Measurements from ENCODE around the gene MSH5.
"Not testable (repeated sequence)": the region's sequence is repeated elsewhere in the genome, so short reads cannot be mapped to it uniquely, and the experiment has no call there.

MSH5 gene

DNA sequence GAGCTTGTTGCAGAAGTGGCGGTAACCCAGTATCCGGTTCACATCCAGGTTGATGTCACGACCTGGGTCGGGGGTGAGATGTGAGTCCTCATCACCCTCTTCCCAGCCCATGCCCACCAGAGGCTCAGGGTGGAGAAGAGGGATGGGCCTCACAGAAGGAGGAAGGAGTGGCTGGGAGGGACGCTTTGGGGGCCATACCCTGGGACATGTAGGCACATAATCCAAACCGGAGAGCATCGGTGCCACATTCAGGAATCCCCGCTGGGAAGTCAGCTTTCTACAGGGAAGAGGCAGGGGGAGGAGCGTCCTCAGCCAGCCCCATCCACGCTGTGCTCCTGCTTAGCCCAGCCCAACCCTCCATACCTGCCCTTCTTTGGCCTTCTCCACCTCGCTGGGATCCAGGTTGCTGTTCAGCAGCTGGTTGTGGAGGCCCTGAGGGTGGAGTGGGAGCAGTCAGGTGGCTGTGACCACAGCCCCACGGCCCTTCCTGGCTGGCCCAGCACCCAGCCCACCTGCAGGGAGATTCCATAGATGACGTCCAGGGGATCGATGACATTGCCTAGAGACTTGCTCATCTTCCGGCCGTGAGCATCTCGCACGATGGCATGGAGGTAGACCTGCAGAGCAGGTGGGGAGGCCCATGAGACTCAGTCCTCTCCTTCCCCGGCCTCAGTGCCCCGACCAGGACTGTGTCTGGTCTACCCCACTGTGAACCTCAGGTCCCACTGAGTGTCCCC, 40.9 kb downstream of the MSH5 start:
- no peak for DNase-seq

GRCh38 chr6:31781244-31782125, 41.7 kb downstream of the MSH5 start:
- no peak for DNase-seq

- DNase-seq, result no peak
Observed at GRCh38 chr6:31782126-31782855, 42.5 kb downstream of the MSH5 start.

DNA sequence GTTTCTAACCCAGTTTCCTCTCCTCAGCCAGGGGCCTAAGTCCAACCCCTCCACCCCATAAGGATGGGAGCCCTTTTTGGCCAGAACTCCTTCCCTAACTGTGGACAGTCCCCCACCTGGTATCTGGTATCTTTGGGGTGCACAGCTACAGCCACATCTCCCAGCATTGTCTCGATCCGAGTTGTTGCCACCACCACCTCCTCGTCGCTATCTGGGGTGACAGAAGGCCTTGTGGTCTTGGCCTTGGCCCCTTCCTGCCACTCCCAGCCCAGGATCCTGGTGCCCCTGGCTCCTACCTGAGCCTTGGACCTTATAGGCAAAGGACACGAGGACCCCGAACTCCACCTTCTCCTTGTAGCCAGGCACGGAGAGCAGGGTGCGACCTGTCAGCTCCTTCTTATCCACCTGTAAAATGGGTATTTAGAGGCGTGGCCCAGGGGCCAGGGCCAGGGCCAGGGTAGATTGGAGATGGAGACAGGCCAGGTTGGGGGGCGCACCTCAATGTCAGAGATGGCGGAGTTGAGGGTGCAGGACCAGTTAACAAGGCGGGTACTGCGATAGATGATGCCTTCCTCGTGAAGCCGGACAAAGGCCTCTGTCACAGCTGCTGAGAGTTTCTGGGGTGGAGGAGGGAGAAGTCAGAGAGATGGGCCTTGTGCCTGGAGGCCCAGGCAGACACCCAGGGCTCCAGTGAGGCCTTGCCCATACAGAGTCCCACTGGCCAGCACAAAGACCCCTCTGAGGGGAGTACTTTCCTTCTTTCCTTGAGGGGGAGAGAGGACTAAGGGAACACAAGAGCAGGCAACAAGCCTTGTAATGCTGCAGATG, 44.5 kb downstream of the MSH5 start:
- DNase-seq, result no peak

DNA sequence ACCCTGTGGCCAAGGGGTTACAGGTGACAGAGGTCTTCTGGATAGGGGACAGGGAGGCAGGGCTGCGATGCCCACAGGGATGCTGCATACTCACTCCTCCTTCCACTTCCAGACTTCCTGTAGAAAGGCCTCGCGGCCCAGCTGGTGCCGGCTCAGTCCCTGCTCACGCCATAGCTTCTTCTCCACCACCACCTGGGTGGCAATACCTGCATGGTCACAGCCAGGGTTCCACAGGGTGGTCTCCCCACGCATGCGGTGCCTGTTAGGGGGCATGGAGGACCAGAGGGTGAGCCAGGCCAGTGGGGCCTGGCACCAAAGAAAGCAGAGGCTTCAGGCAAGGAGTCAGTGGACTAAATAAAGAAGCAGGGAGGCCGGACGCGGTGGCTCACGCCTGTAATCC, 45.7 kb downstream of the MSH5 start:
- DNase-seq, result no peak

DNA sequence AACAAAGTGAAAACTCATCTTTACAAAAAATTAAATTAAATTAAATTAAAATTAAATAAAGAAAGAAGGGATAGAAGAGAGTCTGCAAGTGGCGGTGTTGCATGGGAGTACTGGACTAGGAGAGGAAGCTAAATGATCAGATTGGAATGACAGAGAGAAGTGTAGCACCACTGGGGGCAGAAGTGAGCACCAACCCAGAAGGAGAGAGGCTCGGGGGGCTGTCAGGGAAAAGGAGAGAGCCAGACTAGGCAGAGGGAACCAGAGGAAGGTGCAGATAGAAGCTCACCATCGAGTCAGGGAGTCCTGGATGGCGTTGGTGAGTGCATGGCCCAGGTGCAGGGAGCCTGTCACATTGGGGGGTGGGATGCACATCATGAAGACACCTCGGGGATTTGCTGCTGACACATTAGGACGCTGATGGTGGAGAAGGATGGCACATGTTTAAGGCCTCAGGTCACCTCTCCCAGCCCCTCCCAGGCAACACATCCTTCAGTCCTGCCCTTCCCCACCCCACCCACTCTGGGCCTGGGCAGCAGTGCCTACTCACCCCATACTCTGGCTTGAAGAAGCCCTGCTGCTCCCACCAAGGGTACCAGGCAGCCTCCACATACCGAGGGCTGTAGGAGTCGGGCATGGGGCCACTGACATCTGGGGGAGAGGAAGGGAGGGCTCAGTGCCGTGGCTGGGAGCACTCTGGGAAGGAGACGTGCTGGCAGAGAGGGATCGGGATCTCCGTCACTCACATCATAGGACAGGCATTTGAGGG, 51.7 kb downstream of the MSH5 start:
- DNase-seq, result peak; percentile 25

DNA sequence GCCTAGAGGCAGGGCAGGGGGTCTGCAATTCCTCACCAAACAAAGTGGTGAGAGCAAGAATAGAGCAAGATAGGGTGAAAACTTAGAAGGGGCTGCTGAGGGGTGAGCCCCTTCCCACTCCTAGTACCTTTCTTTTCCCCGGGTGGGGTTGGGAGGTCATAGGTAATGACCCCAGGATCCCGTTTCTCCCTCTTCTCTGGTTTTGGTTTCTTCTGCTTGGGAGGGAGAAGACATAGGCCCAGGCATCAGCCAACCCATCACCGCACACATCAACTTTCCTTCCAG, 52.2 kb downstream of the MSH5 start:
- DNase-seq, result no peak

- DNase-seq, result no peak
Observed at GRCh38 chr6:31792761-31793171, 53.0 kb downstream of the MSH5 start.

GRCh38 chr6:31793927-31794245, 54.1 kb downstream of the MSH5 start:
- not testable (repeated sequence) for DNase-seq

DNA sequence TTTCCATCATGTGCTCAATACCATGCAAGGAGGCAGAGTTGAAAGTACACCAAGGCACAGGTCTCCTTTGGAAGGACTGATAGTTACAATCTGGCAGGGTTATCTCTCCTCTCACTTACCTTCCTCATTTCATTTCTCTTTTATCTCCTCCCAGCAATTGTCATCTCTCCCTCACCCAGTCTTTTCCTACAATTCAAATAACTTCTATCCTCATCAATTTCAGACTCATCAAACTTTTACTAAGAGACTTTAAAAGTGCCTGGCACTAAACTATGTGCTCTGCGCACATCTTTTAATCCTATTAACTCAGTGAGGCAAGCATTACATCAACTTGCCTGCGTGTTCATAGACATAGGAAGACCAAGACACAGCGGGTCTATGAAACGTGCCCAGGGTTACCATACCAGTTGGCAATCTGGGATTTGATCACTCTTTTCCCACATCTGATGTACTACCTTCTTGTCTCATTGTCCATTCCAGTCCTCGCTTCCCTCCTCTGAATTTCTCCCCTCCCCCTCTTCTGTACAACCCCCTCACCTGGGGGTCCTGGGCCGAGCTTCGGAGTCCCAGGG, 54.6 kb downstream of the MSH5 start:
- DNase-seq, result no peak

DNA sequence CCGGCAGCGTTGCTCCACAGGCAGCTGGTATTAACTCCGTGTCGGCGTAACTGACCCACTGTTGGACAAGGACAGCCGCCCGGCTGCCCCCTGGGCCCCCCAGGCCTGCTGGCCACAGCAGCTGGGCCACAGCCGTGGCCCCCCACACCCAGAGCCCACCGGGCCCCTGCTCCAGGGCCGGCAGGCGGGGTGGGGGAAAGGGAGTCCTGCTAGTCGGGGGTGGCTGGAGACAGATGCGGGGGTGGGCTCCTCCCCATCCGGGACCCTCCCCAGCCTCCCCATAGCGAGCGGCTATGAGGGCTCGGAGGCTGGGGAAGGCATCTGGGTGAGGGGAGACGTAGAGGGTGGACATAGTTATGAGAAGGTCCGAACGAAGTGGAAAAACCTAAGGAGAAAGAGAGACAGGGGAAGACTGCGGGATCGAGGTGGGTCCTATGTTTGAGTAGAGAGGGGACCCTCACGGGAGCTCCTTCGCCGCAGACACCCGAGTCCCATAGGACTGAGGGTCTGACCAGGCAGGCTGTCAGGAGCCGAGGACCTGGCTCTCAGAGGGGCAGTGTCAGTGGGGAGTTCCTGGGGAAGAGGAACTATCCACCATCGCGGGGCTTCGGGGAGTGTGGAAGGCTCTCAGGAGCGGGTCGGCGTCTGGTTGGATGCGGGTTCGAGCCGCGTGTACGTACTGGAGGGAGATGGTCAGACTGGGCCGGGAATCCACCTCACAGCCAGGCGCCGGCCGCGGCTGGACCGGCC, 55.2 kb downstream of the MSH5 start:
- DNase-seq, result no peak

DNA sequence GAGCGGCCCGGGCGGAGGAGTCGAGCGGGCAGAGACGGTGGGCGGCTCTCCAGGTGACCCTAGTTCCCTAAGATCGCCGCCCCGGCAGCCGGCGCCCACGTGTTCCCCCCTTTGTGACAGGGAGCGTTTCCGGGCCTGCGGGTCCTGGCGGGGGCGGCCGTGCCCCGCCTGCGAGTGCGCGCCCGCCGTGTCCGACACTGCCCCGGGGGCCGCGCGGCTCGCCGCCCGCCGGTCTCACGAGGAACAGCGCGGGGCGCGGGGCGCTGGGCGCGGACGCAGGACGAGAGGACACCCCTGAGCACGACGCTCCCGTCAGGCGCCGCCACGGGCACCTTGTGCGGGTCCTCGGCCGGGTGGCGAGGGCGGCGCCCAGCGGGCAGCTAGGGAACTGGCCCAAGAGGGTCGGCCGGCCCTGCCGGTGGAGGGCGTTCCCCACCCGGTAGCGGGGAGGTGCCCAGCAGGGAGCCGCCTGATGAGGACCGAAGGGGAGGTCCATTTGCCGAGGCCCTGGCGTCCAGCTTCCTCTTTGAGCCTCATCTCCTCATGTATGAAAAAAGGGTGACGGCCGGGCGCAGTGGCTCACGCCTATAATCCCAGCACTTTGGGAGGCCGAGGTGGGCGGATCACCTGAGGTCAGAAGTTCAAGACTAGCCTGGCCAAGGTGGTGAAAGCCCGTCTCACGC, 56.0 kb downstream of the MSH5 start, which contains the start of gene VARS1:
VARS1 (minus strand) TSS at position 137 of the 683 bp plus-strand sequence. CDS start 535 bp downstream, outside the sequence.
- DNase-seq, result peak; percentile 82

DNA sequence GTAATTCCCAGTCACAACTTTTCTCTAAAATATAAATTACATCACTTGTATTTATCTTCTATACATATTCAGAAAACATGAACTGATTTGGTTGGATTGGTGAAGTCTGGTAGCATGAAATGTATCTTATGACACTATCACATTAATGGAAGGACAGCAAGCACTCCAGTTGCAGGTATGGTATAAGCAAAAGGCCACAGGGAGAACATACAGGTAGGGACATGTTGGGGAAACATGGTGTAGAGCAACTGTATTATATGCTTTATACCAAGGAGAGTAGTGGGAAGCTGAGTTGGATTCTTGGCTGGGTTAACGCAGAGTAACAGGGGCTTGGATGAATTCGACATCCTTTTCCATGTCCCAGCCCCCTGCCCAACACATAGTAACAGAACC, 57.2 kb downstream of the MSH5 start:
- DNase-seq, result no peak

- no peak for DNase-seq
Observed at GRCh38 chr6:31797588-31797987, 57.8 kb downstream of the MSH5 start.

- no peak for DNase-seq
Observed at GRCh38 chr6:31799781-31800180, 60.0 kb downstream of the MSH5 start.

DNA sequence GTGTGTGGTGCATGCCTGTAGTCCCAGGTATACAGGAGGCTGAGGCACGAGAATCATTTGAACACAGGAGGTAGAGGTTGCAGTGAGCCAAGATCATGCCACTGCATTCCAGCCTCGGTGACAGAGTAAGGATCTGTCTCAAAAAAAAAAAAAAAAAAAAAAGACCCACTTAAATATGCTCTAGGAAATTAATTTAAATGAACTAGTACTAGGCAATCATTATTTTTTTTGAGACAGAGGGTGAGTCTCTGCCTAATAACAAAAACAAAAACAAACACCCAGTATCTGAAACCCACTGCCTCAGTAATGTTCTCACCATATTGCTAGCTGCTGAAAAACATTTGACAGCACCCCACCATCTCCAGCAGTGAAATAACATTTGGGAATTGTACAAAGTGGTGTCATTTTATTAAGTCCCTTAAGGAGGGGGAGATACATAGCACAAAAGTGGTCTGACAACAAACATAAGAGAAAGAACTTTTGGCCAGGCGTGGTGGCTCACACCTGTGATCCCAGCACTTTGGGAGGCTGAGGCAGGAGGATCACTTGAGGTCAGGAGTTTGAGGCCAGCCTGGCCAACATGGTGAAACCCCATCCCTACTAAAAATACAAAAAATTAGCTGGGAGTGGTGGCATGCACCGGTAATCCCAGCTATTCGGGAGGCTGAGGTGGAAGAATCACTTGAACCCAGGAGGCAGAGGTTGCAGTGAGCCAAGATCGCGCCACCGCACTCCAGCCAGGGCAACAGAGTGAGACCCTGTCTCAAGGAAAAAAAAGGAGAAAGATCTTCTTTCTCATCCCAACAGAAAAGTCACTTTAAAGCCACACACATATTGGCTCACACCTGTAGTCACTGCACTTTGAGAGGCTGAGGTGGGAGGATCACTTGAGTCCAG, 61.5 kb downstream of the MSH5 start:
- DNase-seq, result not testable (repeated sequence)

DNA sequence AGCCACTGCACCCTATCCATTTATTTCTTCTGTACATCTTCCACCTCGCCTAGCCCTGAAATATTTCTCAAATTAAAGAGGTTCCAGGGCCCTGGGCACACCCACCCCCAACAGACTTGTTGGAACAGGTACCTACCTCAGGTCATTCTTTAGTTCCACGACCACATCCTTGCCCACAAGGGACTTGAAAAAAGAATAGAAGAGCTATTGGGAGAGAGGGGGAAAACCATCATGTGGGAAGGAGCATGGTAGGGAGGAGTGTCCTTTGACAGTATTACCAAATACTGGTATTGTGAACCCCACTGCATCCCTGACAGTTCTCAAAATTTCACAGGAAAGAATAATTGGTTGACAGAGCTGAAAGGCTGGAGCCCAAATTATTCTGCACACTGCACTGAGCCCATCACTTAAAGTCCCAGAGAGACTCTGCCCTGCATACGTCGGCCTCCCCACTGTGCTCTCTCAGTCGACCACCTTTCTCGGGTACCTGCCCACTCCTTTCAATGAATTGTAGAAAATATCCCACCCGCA, 66.2 kb downstream of the MSH5 start:
- DNase-seq, result no peak

DNA sequence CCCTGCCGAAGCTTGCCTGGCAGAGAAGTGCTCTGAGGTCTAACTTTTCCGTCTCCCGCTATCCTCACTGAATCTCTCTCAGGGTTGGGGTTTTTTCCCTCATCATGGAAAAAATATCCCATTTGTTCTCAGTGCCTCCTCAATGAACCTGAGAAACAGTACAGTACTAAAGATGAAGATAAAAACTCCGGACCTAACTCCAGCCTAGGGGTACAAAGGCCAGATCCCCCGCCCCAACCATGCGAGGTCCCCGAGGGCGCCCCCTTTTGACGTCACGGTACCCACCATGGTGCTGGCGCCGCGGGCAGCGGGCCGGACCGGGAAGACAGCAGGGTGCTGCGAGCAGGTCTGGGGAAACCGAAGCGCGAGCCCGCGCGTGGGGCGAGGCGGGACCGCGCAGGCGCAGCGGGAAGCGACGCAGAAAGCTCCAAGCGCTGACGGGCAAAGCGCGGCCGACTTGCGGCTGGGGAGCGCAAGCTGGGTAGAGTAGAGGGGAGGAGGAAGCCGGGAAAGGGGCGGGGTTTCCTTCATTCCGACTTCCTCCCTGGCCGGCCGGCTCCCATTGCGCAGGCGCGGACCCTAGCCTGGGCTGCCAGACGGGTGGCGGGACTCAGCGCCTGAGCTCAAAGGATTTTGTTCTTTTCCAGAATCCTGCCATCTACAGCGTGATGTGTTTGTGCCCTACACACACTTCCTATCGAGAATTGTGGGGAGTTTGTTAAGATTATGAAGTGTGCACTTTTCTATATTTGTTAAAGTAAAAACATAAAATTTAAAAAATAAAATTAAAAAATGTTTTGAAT, 66.9 kb downstream of the MSH5 start, which contains the start of gene LSM2:
LSM2 (minus strand) TSS at position 497 of the 803 bp plus-strand sequence; CDS start at position 288, 209 bp downstream.
- peak; percentile 94 for DNase-seq
